ENCODE measurements around the gene CHIT1.
A peak's percentile ranks its signal among the peaks of the same experiment; 100 is the strongest.
"Not testable (repeated sequence)": the region's sequence is repeated elsewhere in the genome, so short reads cannot be mapped to it uniquely, and the experiment has no call there.

CHIT1 gene

GRCh38 chr1:203229471-203230135 is at the start of gene CHIT1:
Gene CHIT1, minus strand, starts transcription at chr1:203229673. Its CDS starts 37 bp downstream, at chr1:203229636.
- no peak for DNase-seq (ENCODE audit: low spot score)

- DNase-seq (ENCODE audit: low spot score) = peak; percentile 6
Observed at GRCh38 chr1:203278885-203279406, 49.5 kb upstream of the CHIT1 start.

- peak; percentile 35 for DNase-seq (ENCODE audit: low spot score)
Observed at GRCh38 chr1:203278082-203278884, 48.8 kb upstream of the CHIT1 start.

- DNase-seq (ENCODE audit: low spot score) = peak; percentile 8
Observed at GRCh38 chr1:203276916-203277545, 47.6 kb upstream of the CHIT1 start.

- no peak for DNase-seq (ENCODE audit: low spot score)
Observed at GRCh38 chr1:203276408-203276807, 46.9 kb upstream of the CHIT1 start.

GRCh38 chr1:203275656-203276272 is 46.3 kb upstream of the CHIT1 start:
- DNase-seq (ENCODE audit: low spot score) = peak; percentile 3

- peak; percentile 26 for DNase-seq (ENCODE audit: low spot score)
Observed at GRCh38 chr1:203274603-203275381, 45.3 kb upstream of the CHIT1 start.

GRCh38 chr1:203273869-203274602 is 44.6 kb upstream of the CHIT1 start:
- peak; percentile 44 for DNase-seq (ENCODE audit: low spot score)

GRCh38 chr1:203273206-203273868 is 43.9 kb upstream of the CHIT1 start:
- DNase-seq (ENCODE audit: low spot score) = peak; percentile 95

- no peak for DNase-seq (ENCODE audit: low spot score)
Observed at GRCh38 chr1:203272633-203273205, 43.2 kb upstream of the CHIT1 start.

GRCh38 chr1:203271962-203272632 is 42.6 kb upstream of the CHIT1 start:
- DNase-seq (ENCODE audit: low spot score) = peak; percentile 8

- peak; percentile 83 for DNase-seq (ENCODE audit: low spot score)
Observed at GRCh38 chr1:203271018-203271743, 41.7 kb upstream of the CHIT1 start.

- DNase-seq (ENCODE audit: low spot score) = no peak
Observed at GRCh38 chr1:203270448-203270847, 41.0 kb upstream of the CHIT1 start.

GRCh38 chr1:203269654-203270020 is 40.2 kb upstream of the CHIT1 start:
- DNase-seq (ENCODE audit: low spot score) = no peak

- peak; percentile 95 for DNase-seq (ENCODE audit: low spot score)
Observed at GRCh38 chr1:203268901-203269653, 39.6 kb upstream of the CHIT1 start.

- no peak for DNase-seq (ENCODE audit: low spot score)
Observed at GRCh38 chr1:203267912-203268311, 38.4 kb upstream of the CHIT1 start.

- peak; percentile 94 for DNase-seq (ENCODE audit: low spot score)
Observed at GRCh38 chr1:203267347-203267846, 37.9 kb upstream of the CHIT1 start.

- not testable (repeated sequence) for DNase-seq (ENCODE audit: low spot score)
Observed at GRCh38 chr1:203266140-203266539, 36.7 kb upstream of the CHIT1 start.

All from NAMALWA (cell line).